Ectodermal cell (in vitro differentiated cells): Measurements from ENCODE around the gene SOS1.

ENCODE experiments used
- H3K27ac ChIP-seq: 2 replicates; pipeline ENCODE4 v1.7.0; 2013; ENCODE audit warnings: mild to moderate bottlenecking, low read depth, low read length; ENCODE audit not compliant: insufficient read depth, poor library complexity, severe bottlenecking
- H3K27me3 ChIP-seq: 2 replicates; pipeline ENCODE4 v1.7.0; 2013; ENCODE audit warnings: mild to moderate bottlenecking, low read length; ENCODE audit not compliant: insufficient read depth, control insufficient read depth, poor library complexity, severe bottlenecking
- H3K36me3 ChIP-seq: one replicate; pipeline ENCODE4 v1.7.0; 2013; ENCODE audit warnings: low read length; ENCODE audit not compliant: control insufficient read depth, insufficient read depth
- H3K4me1 ChIP-seq: one replicate; pipeline ENCODE4 v1.7.0; 2013; ENCODE audit warnings: low read length; ENCODE audit not compliant: control insufficient read depth, insufficient read depth
- H3K4me3 ChIP-seq: 2 replicates; pipeline ENCODE4 v1.7.0; 2013; ENCODE audit warnings: low read depth, low read length, control low read depth; ENCODE audit not compliant: insufficient read depth
- H3K9me3 ChIP-seq: 2 replicates; pipeline ENCODE4 v1.7.0; 2013; ENCODE audit warnings: mild to moderate bottlenecking, low read length, moderate library complexity; ENCODE audit not compliant: control insufficient read depth
- WGBS, 2 experiments: methylation state at CpG; one replicate each; pipeline ENCODE4 v1.1.7; 2013; ENCODE audit warnings: missing lambda C conversion rate in 2 of 2; 5-methylcytosine and 5-hydroxymethylcytosine counted together

The SOS1 gene

DNA sequence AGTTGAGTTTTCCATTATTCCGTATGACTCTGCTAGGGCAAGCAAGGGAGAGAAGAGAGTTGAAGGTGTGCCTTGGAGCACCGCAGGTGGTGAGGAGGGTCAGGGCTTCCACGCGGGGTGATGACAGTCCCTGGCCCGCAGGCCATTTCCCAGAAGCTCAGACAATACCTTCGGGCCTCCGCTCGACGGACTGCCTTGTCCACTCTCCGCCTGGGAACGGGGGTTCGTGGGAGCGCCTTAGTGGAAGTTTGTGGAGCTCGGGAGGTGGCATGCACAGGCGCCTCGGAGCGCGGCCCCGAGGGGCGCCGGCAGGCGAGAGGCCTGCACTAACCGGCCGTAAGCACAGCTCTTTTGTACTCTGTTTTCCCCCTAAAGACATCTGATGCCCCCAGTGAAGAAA lies 161.4 kb downstream of the SOS1 start:
- H3K27ac ChIP-seq: no peak overlapping the region
- no peaks in the 10 kb centered on the region for H3K36me3 ChIP-seq
- no peaks in the 10 kb centered on the region for H3K9me3 ChIP-seq
- peaks cover 17% of the 10 kb centered on the region for H3K27me3 ChIP-seq
- 96 to 97% methylated on average over 24 of the region's 24 CpGs for WGBS, 2 experiments
- H3K4me1 ChIP-seq: no peaks in the 10 kb centered on the region
- H3K4me3 ChIP-seq: no peak overlapping the region

DNA sequence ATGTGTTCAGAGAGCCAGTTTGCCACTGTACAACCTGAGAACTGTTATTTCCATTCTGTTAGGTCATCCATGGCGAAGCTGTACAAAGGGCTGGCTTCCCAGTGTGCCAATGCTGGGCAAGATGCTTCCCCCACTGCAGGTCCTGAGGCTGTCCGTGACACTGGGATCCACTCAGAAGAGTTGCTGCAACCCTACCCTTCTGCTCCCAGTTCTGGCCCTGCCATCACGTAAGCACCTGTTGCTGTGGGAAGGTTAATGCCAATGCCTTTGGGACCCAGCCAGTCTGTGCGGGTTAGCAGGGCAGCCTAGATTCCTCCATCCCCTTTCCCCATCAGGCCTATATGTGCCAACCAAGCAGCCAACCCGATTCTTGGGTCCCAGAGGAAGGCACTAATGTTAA lies 162.9 kb downstream of the SOS1 start:
- 91 to 95% methylated on average over 4 to 5 of the region's 5 CpGs for WGBS, 2 experiments
- H3K27me3 ChIP-seq: peaks cover 17% of the 10 kb centered on the region
- H3K27ac ChIP-seq: no peak overlapping the region
- H3K4me3 ChIP-seq: no peak overlapping the region
- no peaks in the 10 kb centered on the region for H3K9me3 ChIP-seq
- H3K4me1 ChIP-seq: no peaks in the 10 kb centered on the region
- H3K36me3 ChIP-seq: no peaks in the 10 kb centered on the region

DNA sequence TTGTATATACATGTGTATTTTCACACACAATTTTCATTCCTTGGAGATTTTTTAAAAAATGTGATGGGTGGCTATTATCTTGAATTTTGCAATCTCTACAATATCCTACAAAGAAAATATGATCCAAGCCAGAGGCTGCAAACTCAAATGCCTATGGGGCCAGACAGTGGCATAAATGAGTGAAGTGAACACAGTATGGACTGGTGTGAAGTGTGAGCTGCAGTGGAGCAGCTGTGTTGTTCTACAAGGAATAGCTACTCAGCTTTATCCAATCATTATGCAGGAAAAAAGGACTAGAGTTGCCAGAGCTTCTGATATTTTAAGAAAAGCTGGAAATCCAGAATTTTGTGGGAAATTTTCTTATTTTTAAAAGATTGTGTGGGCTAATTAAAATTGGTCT lies 169.1 kb downstream of the SOS1 start:
- Histone ChIP-seq H3K4me1 (no peaks in the 10 kb centered on the region), H3K9me3 (no peaks in the 10 kb centered on the region), H3K27me3 (no peaks in the 10 kb centered on the region), H3K36me3 (no peaks in the 10 kb centered on the region), H3K27ac (no peak overlapping the region), H3K4me3 (no peak overlapping the region)

DNA sequence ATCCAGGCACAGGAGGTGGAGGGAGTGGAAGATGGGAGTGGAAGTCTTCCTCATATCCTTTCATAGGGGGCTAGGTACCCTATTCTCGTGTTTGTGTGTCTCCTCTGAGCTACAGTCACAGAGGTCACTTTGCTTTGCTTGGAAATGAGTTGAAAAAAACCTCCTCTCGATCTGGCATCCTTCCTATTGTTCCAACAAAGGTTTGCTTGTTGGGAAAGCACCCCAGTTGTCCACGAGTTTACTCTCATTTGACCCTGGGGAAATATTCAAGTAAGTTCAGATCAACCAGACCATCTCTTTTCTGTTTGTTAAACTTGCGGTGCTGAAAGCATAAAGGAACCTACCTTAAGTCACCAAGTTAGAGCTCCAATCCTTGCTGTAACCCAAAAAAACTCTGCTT lies 171.9 kb downstream of the SOS1 start:
- 77 to 84% methylated on average over 4 of the region's 4 CpGs for WGBS, 2 experiments
- H3K36me3 ChIP-seq: no peaks in the 10 kb centered on the region
- no peak overlapping the region for H3K27ac ChIP-seq
- H3K4me1 ChIP-seq: peaks cover under 1% of the 10 kb centered on the region
- H3K27me3 ChIP-seq: no peaks in the 10 kb centered on the region
- no peak overlapping the region for H3K4me3 ChIP-seq
- no peaks in the 10 kb centered on the region for H3K9me3 ChIP-seq

DNA sequence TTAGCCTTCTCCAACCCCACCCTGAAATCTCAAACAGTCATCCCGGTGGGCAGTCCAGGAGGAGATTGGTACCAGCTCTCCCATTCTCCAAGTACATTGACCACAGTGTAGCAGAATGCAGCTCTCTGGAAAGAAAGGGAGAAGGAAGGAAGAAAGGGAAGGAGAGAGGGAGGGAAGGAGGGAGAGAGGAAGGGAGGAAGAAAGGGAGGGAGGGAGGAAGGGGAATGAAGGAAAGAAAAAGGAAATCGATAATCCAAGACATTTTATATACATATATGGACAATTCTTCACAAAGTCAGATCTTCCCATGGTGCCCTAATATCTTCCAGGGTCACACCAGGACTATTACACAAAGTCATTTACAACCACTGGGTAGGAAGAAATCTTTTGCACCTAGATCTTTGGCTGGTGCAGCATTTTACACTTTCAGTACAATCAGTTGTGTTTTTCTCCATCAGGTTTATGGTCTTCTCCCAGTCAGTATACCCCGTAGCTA lies 172.4 kb downstream of the SOS1 start:
- Histone ChIP-seq H3K9me3 (no peaks in the 10 kb centered on the region), H3K27me3 (no peaks in the 10 kb centered on the region), H3K4me1 (peaks cover 6% of the 10 kb centered on the region), H3K4me3 (no peak overlapping the region), H3K36me3 (no peaks in the 10 kb centered on the region), H3K27ac (no peak overlapping the region)
- 86 to 95% methylated on average over 3 of the region's 3 CpGs for WGBS, 2 experiments

DNA sequence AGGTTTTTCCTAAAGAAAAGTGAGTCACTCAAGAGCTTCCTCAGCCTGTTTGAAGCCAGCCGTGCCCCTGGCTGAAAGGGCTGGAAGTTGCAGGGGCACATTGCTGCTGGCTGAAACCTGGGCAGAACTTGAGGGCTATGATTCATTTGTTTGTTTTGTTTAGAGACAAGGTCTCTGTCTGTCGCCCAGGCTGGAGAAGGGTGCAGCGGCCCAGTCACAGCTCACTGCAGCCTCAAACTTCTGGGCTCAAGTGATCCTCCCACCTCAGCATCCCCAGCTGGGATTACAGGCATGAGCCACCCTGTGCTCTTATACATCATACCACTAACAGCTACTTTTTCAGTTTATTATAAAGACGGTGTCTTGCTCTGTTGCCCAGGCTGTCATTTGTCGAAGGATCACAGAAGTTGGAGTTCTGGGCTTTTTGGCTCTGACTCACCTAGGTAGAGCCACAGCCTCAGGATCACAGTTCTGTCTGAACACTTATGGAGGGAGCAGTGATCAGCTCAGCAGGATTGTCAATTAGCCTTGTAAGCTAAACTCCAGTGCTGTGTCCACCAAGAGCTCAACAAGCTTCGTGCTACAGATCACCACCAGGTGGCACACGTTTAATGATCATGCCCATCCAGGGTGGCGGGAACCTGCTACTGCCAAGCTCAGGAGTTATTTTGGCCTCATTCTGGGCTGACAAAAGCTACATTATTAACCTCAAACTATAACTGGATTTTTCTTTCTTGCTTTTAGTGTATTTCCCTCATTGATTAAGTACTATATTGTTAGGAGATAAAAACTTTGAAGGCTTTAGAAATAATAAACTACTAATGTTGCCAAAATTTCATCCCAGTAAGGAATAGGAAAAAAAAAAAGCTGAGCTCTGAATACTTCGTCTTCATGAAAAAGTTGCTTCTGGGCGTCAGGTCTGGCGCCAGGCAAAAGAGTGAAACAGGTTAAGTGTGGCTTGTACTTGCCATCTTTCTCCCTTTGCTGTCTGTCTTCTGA lies 173.3 kb downstream of the SOS1 start:
- Histone ChIP-seq H3K4me3 (no peak overlapping the region), H3K4me1 (peaks cover 7% of the 10 kb centered on the region), H3K27me3 (no peaks in the 10 kb centered on the region), H3K27ac (no peak overlapping the region), H3K9me3 (no peaks in the 10 kb centered on the region), H3K36me3 (no peaks in the 10 kb centered on the region)
- WGBS, 2 experiments: 62 to 65% methylated on average over 11 of the region's 11 CpGs

DNA sequence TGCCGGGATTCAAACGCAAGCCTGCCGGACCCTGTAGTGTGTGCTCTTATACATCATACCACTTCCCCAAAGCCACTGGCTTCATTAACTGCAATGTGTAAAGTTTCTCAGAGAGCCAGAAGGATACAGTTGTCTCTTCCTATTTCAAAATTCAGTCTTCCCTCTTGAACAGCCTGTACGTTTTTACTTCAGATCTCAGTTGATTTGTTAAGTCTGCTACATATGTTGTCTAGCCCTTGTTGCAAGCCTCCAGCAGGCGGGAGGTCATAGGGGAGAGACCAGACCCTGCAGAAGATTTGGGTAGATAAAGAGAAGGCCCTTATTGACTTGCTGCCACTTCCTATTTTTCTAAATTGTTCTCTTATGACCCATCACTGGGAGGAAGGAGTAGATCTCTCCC lies 174.9 kb downstream of the SOS1 start:
- no peak overlapping the region for H3K27ac ChIP-seq
- 90% methylated on average over 5 of the region's 5 CpGs for WGBS, 2 experiments

DNA sequence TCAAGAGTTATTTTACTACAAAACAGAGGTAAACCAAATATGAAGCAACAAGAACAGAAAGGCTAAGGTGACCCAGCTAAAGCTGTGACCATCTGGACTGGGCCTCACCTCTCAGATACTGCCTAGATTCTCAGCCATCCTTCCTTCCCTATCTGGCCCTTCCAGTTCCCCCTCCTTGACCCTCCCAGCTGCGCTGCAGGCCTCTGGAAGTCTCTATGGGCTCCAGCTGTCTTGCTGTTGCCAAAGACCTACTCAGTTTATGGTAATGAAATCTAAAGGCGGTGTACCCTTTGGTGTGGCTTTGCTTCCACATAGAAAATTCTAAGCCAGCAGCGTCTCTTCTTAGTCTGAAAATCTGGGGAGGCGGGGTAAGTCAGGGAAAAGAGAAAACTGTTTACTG lies 175.5 kb downstream of the SOS1 start:
- Histone ChIP-seq H3K9me3 (no peaks in the 10 kb centered on the region), H3K27ac (no peak overlapping the region), H3K36me3 (no peaks in the 10 kb centered on the region), H3K4me3 (no peak overlapping the region), H3K4me1 (peaks cover 7% of the 10 kb centered on the region), H3K27me3 (no peaks in the 10 kb centered on the region)
- WGBS, 2 experiments: 86 to 88% methylated on average over 4 of the region's 4 CpGs

More for the DNA sequence above, 174.9 kb downstream of the SOS1 start:
- no peaks in the 10 kb centered on the region for H3K9me3 ChIP-seq
- no peaks in the 10 kb centered on the region for H3K36me3 ChIP-seq
- H3K27me3 ChIP-seq: no peaks in the 10 kb centered on the region
- peaks cover 7% of the 10 kb centered on the region for H3K4me1 ChIP-seq
- no peak overlapping the region for H3K4me3 ChIP-seq

DNA sequence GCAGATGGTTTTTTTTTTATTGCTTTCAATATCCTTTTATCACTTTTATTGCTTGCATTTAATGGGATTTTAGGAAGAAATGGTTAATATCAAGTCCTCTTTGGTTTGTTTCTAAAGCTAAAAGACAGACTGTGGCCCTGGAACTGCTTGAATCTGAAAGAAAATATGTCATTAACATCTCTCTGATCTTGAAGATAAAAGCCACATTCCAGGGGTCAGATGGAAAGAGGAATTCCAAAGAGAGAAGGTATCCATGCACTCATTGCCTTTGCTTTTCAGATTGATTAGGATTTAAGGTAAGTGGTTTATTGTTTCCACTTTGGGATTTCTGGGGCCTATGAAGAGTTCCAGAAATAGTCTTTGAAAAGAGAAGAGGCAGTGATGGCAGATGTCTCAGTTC lies 177.1 kb downstream of the SOS1 start:
- Histone ChIP-seq H3K27ac (no peak overlapping the region), H3K36me3 (no peaks in the 10 kb centered on the region), H3K4me3 (no peak overlapping the region), H3K4me1 (peaks cover 7% of the 10 kb centered on the region), H3K9me3 (no peaks in the 10 kb centered on the region), H3K27me3 (no peaks in the 10 kb centered on the region)

DNA sequence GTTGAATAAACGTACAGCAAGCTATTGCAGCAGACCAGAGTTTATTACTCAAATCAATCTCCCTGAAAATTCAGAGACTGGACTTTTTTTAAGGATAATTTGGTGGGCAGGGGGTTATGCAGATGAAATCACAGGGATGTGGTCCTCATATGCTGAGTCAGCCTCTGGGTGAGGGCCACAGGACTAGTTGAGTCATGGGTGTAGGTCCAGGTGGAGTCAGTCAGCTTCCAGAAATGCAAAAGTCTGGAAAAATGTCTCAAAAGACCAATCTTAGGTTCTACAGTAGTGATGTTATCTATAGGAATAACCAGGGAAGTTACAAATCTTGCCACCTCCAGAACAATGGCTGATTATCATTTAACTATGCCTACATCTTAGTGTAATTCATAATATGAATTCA lies 180.1 kb downstream of the SOS1 start:
- no peaks in the 10 kb centered on the region for H3K36me3 ChIP-seq
- H3K9me3 ChIP-seq: no peaks in the 10 kb centered on the region
- H3K27me3 ChIP-seq: no peaks in the 10 kb centered on the region
- no peak overlapping the region for H3K4me3 ChIP-seq
- 80% methylated on average over 1 of the region's 1 CpG for WGBS, 2 experiments
- H3K27ac ChIP-seq: no peak overlapping the region
- H3K4me1 ChIP-seq: peaks cover 7% of the 10 kb centered on the region
